ENCODE data around the gene SLC5A10.

- TF ChIP-seq CTCF (IDR thresholded peaks at IDR 0.05), result no peak
- no peak for TF ChIP-seq TCF7L2 (IDR thresholded peaks at IDR 0.05; ENCODE audit: low read depth, low read length)
- TF ChIP-seq POLR2AphosphoS5 (IDR thresholded peaks at IDR 0.05; ENCODE audit: low read depth, low read length), result no peak
- no peak for TF ChIP-seq REST (IDR thresholded peaks at IDR 0.05; ENCODE audit: insufficient read depth in 1 of 2, low read depth in 2 of 2, low read length in 1 of 2)
- no peak for TF ChIP-seq SIN3A (IDR thresholded peaks at IDR 0.05; ENCODE audit: borderline replicate concordance, insufficient read depth, low read depth, low read length)
Observed at GRCh38 chr17:18961634-18962493, 9.9 kb downstream of the SLC5A10 start.

Measured in Panc1 (cell line).